Hematopoietic multipotent progenitor cell (in vitro differentiated cells): ENCODE measurements around the gene CTRB2. TPM values are rescaled to one million over a fixed set of nuclear protein-coding genes. Genes with fewer than 3 reads are reported as not detected.

Experiments
- DNase-seq, 3 donors: peaks; one replicate each; pipeline ENCODE4 v3.0.0-alpha.2; 2011 to 2015; ENCODE audit warnings: low read depth in 2 of 3, low spot score in 2 of 3
- total RNA-seq: library from RNA; depleted of rRNA; stranded (reverse); fragments of >200 nt; gene quantifications from one replicate; pipeline ENCODE4 v1.2.3, GENCODE V29; 2012

The CTRB2 gene
- not detected for total RNA-seq

GRCh38 chr16:75206749-75207451 is at the start of gene CTRB2:
Gene CTRB2, minus strand, starts transcription at chr16:75207161. Its CDS starts 20 bp downstream, at chr16:75207141.
- no peak for DNase-seq

- no peak for DNase-seq
Measured at GRCh38 chr16:75256059-75256571, 49.2 kb upstream of the CTRB2 start.

GRCh38 chr16:75254359-75254837 is 47.4 kb upstream of the CTRB2 start:
- no peak for DNase-seq

GRCh38 chr16:75252946-75253911 is 46.3 kb upstream of the CTRB2 start:
- DNase-seq = no peak

- DNase-seq = no peak
Measured at GRCh38 chr16:75252049-75252864, 45.3 kb upstream of the CTRB2 start.

- DNase-seq = peak in 2 of 3 donors; percentile 28 to 47
Measured at GRCh38 chr16:75251280-75252048, 44.5 kb upstream of the CTRB2 start, which contains the start of gene BCAR1. Gene BCAR1, minus strand, starts transcription at chr16:75251624. Its CDS starts 142 bp downstream, at chr16:75251482.

GRCh38 chr16:75250809-75251279 is 43.9 kb upstream of the CTRB2 start:
- DNase-seq = no peak

GRCh38 chr16:75250089-75250808 is 43.3 kb upstream of the CTRB2 start:
- no peak for DNase-seq

- DNase-seq = no peak
Measured at GRCh38 chr16:75249441-75249840, 42.5 kb upstream of the CTRB2 start.

GRCh38 chr16:75248536-75249380 is 41.8 kb upstream of the CTRB2 start:
- no peak for DNase-seq

- DNase-seq = no peak
Measured at GRCh38 chr16:75248142-75248535, 41.2 kb upstream of the CTRB2 start.

GRCh38 chr16:75247249-75247648 is 40.3 kb upstream of the CTRB2 start:
- DNase-seq = no peak

- no peak for DNase-seq
Measured at GRCh38 chr16:75246504-75247205, 39.7 kb upstream of the CTRB2 start.

GRCh38 chr16:75244844-75245758 is 38.1 kb upstream of the CTRB2 start:
- DNase-seq = no peak

GRCh38 chr16:75244225-75244809 is 37.4 kb upstream of the CTRB2 start:
- DNase-seq = no peak
